Fibroblast of skin of scalp (primary cell): Measurements from ENCODE around the gene LRRC8B.
"Not testable (repeated sequence)": the region's sequence is repeated elsewhere in the genome, so short reads cannot be mapped to it uniquely, and the experiment has no call there.

ENCODE experiments used
- DNase-seq: peaks from one replicate; pipeline ENCODE4 v3.0.0-alpha.2; 2013

LRRC8B gene

DNA sequence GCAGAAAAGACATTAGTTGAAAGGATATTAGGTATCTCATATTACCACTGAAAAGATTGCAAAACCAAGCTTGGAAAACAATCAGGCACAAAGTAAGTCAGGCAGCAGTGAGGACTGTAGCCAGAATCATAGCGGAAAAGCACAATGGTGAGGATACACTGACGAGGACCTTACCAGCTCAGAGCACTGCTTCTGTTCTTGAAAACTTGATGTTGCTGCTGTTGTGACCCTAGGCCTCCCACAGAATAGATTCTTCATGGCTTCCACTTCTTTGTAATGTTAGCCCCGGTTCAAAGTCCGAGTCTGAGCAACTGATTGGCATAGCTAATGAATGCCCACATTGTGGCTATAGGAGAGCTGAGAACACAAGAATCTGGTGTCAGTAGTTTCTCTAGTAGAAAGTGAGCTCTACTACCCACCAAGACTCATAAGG, 63.1 kb downstream of the LRRC8B start:
- DNase-seq: no peak

DNA sequence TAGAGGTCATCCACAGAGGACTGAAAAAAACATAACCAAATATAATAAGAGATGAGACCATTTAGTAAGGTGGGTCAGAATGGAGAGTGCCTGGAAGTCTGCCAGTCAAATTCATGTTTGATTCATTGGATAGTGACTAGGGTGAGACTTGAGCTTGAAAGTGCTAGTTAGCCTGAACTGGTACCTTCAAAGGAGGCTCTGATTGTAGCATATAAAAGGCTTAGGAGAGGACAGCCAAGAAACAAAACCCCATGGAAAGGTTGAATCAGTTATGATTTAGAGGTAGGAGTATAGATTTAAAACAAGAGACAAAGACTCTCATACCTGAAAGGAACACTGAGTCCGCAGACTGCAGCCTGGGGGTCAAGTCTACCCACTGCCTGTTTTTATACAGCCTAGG, 63.9 kb downstream of the LRRC8B start:
- DNase-seq: no peak

DNA sequence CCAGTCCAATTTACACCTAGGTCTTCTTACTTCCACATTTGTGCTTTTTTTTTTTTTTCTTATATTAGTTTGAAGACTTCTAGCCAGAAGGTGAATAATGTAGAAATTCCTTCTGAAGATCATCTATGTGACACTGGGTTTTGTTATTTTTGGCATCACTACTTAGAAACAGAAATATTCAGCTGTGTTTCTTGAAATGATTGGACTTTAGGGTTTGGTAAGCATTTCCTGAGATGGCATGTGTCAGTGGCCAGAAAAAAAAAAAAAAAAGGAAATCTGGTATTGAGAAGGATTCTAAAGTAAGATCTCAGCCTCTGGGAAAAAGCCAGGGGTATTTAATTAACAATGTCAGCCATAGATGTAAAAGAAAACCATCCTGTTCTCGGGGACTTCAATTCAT, 64.9 kb downstream of the LRRC8B start:
- peak; percentile 61 for DNase-seq

DNA sequence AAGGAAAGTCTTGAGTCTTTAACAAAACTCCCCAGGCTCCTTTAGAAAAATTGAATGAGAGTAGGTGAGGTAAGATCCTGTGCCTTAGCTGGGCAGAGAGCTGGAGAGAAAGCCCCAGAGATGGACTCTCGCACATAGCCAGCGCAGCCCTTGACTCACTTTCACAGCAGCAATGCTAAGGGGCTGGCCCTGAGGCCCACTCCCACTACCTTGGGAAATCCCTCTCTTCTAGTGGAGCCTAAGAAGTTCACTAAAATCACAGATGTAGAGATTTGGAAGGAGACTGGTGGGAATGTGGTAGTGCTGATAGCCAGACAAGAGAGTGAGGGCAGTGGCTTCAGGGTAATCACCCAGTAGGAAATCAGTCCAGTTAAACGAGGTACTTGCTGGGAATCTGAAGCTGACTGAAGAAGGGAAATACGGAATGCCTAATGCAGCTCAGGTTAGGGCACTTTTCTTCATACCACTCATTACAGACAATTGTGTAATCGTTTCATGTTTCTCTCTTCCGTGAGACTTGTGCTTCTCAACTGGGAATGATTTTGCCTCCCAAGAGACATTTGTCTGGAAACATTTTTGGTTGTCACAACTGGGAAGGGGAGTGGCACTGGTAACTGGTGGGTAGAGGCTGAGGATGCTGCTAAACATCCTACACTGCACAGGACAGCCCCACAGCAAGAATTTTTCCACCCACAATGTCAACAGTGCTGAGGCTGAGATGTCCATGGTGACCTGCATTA, 65.9 kb downstream of the LRRC8B start:
- DNase-seq: peak; percentile 27

DNA sequence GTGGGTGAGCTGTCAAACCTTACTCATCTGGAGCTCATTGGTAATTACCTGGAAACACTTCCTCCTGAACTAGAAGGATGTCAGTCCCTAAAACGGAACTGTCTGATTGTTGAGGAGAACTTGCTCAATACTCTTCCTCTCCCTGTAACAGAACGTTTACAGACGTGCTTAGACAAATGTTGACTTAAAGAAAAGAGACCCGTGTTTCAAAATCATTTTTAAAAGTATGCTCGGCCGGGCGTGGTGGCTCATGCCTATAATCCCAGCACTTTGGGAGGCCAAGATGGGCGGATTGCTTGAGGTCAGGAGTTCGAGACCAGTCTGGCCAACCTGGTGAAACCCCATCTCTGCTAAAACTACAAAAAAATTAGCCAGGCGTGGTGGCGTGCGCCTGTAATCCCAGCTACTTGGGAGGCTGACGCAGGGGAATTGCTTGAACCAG, 68.3 kb downstream of the LRRC8B start:
- DNase-seq: not testable (repeated sequence)

DNA sequence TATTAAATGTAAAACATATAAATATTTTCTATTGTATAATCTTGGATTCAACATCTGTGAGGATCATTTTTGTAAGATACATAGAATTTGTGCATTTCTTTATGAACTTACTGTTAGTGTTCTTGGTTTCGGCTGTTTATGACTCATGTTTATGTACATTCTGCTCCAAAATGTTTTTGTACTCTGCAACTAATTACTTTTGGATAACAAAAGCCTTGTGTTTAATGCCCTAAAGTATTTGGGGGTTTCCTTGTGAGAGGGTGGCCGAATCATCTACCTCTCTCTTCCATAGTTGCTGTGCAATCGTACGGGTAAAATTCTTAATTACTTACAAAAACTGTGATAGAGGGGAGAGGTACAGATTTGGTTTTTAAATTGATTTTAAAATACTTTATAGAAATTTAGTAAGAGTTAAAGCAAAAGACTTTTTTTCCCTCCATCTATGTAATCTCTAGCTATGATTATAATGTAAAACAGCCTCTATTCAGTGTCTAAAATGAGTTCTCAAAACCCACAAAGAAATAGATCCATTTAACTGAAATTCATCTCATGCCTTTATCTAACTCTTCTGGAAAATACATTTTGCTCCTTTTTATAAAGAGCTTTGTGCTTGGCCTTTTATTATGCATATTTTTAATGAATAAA, 69.6 kb downstream of the LRRC8B start:
- DNase-seq: peak; percentile 20

DNA sequence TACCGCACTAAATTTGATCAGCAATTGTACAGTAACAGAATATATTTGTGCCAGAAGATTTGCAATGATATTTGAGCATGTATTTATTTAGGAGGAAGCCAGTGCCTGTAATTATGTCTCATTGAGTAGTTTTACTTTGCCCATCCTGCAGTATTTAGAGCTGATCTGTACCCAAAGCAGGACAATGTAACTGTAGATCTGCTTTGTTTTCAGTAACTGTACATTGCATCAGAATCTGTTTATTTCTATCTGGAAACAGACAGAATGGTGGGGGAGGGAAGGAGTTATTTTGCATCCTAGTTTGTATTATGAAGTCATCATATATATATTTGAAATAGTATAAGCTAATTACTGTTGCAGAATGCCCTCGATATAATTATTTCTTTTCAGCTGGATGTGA, 72.1 kb downstream of the LRRC8B start:
- no peak for DNase-seq

DNA sequence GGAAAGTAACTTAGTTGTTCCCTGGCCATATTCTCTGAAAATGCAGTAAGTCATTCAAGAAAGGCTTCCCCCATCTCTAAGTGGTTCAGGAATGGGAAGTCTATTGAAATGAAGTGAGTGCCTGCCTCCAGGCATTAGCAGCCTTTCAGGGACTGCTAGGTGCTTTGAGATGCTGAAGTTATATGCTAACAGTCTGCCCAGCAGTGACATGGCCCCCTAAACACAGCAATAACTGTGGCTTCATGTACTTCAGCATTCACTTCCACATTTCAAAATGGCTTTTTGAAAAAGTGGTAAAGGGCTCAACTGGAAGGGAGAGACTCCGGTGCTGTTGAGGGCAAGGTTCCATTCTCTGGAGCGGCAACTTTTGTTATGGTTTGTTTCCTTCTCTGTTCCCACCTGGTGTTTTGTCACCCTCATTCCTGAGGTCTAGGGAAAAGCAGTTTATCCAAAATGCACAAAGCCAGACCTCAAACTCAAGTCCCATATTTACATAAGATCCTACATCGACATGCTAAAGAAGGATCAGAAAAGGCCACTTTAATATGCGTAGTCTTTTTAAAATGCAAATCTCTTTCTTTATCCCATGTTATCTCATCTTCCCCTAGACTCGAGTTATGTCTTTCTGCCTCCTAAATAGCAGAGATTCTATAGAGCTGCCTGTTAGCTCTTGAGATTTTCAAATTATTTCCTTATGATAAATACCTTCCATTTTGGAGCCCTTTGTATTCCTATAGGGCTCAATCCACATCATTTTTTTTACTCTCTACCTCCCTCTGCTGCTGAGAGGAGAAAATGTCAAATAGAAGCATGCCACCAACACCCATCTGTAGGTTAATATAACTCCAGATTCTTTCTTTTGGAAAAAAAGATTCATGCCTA, 74.1 kb downstream of the LRRC8B start:
- DNase-seq: peak; percentile 55

DNA sequence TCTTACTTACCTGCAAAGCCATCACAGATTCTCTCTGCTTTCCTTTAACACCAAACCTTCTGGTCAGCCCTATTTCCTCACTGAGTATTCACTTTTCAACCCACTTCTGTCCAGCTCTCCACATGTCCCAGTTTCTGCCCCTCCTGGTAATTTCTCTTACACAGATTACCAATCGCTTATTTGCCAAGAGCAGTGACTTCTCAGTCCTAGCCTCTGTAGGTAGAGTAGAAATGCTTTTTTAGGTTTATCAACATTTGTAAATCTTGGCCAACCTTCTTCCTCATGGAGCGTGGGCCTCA, 74.7 kb downstream of the LRRC8B start:
- DNase-seq: no peak

DNA sequence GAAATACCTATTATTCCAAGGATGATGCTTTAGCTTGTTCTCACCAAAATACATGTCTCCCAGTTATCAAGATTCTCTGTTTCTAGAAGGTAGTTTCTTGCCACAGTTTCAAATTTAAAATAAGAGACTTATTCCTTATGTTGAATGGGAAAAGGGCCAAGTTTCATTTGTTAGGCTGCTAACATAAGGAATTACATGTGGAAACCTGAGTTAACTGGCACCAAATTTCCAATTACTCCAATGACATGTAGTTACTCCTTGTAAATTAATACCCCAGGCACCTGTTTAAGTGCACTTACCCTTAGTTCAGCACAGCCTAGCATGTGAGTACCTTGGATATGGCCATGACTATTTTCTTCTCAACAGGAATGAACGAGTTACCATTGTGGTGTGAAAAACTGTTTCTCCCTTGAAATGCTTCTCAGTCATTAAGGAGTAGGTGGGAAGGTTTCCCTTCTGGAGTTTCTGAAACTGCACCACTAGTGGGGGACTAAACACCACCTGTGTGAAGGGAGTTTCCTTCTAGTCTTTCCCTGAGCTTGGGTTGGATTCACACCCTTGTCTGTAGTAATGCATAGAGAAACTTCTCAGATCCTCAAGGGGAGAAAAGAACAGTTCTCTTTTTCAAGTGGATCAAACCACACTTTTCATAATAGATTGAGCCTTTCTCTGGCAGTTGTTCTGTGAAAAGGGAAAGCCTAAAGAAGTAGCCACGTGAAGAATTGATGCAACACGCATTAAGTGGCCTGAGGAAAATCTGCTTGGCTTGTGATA, 76.0 kb downstream of the LRRC8B start:
- no peak for DNase-seq

DNA sequence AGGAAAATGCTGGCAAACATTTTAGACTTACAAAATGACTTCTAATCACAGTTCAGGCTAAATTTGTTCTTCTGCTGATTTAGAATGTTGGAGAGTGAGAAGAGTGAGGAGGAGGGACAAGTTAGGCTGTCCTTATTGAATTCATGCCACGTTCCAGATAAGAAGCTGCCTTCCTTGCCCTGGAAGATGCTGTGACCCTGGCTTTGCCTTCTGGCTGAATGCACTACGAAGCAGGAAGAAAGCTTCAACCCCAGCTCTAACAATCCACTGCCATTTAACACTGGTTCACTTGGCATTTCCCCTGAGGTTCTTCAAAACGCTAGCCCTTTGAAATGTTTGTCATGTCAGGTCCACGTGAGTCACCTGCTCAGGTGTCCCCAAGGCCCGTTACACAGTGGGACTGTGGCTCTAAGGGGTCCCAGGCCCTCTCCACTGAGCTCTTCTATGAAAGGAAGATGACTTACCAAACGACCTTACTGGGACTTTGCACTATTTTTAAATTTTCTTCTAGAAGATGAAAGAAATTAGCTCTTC, 78.3 kb downstream of the LRRC8B start:
- DNase-seq: no peak

DNA sequence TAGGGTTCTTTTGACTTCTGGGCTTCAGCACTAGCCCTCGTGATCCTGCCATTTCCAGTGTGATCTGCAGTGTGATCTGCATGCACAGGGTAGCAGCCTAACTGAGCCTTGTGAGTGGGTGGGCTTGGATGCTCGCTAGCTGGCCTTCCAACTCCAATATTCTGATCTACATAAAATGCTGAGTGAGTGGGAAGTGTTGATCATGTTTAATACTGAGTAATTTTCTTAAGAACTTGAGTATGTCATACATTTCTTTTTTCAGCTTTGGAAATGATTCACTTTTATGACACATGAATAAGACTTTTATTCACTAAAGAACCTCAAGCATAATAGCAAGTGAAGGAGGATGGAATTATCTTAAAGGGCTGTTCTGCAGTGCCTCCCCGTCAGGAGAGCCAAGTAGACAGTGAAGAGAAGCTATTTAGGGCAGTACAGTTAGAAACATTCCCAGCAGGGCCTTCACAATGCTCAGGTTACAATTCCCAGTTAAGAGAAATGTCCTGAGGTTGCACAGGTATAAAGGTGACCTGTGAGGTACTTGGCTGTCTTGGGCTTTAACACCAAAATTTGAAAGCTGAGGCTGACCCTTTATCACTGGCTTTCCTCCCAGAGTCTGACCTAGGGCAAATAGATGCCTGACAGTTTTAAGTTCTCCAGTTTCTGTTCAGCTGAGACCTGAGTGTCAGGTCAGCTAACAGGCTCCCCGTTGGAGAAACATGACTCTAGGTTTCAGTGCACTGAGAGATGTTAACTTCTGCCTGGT, 79.2 kb downstream of the LRRC8B start:
- peak; percentile 23 for DNase-seq

DNA sequence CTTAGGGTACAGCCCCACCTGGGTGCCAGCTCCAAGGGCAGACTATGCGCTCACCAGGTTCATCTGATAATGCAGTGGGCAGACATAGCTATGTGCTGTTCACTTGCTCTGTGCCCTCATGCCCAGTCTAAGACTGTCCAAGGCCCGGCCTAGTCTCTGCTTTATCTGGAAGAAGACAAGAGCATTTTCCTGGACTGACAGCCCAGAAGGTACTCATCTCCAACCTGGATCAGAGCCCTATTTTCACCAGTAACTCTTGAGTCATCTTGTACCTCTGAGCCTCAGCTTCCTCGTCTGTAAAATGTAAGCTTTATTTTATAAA, 79.7 kb downstream of the LRRC8B start:
- no peak for DNase-seq

DNA sequence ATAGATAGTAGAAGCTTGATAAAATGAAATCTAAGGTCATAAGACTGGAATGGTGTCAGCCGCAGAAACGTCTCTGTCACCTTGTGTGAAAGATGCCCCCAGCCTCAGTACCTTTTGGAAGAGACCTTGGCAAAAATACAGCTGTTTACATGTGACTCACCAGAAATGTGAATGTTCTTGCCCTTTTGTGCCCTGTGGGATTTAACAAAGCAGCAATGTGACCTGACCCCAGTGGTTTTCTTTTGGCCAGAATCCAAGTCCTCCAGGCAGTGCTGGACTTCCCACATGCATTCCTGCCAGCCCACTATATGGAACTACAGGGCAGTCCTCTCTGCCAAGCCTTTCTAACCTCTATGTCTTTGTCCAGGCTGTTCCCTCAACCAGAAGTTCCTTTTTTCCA, 81.1 kb downstream of the LRRC8B start:
- peak; percentile 46 for DNase-seq

DNA sequence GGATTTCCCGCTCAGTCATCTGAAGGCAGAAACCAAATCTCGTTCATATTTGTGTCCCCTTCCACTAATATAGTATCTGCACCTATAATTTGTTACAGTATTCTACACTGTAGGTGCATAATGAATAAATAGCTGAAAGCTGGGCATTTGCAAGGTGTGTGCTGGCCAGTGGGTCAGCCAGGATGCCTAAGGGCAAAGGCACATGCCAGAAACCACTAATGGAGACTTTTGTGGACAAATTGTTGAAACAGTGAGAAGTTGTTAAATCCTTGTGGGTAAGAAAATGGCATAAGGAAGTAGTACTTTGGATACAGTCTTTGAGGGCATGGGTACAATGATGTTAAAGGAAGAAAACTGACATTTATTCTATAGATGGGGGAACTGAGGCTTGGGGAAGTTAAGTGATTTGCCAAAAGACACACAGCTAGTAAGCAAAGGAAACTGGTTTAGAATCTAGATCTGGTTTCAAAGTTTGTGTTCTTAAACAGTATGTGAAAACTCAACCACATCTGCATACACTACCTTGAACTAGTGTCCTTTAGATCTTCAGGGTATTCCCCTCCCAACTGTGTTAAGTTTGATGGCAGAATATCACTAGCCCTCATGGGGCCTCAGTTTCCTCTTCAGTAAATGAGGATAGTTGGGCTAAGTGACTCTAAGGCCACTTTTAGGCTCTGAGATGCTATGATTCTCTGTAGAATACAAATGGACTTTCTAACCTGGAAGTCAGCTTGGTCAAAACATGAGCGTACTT, 81.8 kb downstream of the LRRC8B start:
- DNase-seq: no peak

DNA sequence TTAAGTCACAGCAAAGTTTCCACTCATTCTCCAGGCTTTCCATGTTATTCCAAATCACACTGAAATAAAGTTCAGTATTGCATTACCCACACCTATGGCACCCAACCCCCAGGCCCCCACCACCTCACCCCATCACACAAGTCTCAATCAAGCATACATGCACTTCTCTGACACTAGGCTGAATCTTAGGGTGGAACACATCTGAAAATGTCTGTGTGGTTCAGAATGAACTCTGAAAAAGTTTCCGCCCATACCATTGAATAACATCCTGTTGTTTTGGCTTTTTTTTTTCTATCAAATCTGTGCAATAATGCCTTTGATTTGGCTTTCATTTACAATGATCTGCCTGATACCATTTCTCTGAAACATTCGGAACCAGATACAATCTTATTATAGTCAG, 82.5 kb downstream of the LRRC8B start:
- DNase-seq: no peak

DNA sequence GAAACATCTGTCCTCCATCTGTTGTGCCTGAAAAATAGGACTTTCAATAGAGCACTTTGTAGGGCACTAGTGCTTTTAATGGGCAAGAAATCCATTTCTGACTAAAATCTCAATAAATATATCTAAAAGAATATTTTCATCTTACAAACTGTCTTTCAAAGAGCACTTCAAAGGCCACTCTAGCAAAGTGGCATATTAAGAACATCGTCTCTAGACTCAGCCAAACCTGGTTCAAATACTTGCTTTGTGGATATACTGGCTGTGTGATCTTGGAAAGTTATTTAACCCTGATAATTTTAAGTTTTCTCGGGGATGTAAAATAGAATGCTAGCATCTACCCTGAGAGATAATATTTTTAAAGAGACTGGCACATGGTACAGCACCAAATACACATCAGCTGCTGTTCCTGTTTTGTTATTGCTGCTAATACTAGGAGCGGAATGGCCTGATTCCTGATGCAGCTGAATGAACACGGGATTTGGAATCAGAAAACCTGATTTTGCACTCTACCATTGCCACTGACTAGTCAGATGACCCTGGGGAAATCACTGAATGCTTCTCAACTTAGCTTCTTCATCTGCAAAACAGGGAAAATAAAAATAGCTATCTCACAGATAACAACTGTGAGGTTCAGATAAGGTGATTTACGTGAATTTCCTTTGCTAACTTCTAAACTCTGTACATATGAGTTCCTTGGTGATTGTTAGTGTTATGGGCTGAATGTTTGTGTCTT, 83.1 kb downstream of the LRRC8B start:
- no peak for DNase-seq

DNA sequence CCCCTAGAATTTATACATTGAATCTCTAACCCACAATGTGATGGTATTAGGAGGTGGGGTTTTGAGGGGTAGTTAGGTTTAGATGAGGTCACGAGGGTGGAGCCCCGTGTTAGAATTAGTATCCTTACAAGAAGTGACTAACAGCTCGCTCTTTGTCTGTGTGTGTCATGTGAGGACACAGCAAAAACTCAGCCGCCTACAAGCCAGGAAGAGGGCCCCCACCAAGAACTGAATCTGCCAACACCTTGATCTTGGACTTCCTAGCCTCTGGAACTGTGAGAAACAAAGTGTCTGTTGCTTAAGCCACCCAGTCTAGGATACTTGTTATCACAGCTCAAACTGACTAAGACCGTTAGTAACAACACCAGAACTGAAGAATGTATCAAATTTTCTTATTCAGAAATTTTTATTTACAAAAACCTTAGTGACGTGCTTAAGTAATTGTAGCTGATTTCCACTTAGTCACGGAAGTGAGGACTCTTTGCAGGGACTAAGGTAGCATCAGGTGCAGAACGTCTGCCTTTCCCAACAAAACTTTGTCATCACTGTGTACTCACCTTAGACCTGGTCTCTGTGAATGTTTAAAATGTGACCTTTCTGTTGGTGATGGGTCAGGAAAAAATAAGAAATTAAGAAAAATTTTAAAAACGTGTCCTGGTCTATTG, 83.8 kb downstream of the LRRC8B start:
- DNase-seq: no peak

DNA sequence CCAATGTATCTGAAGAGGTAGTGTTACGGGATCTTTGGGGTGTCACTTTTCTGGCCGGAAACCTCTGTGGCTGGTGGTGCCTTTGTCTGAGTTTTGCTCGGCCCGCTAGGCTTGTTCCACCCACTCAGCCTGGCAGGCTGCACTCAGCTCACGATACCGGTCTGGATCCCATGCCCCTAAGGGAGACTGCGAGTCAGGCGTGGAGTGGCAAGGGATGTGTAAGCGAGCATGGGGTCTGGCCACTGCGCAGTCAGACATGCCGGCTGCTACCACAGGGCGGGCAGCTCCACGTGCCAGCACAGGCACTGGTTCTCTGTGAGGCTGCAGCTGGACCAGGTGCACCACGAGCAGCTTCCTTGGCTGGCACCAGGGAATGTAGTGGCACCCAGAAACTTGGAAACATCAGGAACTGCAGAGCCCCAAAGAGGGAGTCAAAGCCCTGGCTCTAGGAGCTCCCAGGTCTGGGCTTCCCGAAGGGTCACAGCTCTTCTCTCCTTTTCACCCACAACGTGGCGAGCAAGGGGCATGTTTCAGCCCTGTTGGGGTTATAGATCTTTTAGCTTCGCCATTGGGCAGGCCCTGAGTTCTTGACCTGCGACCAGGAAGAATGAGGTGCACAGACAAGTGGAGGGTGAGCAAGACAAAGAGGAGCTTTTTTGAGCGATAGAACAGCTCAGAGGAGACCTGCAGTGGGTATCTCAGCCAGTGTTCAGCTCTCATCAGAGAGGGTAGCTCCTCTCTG, 84.5 kb downstream of the LRRC8B start:
- DNase-seq: no peak
